HG03432 (cell line): ENCODE data around the gene TFF2.

Experiments used
- ATAC-seq: cut with Tn5 transposase; IDR thresholded peaks from one replicate; pipeline ENCODE4 v1.9.1; 2021; ENCODE audit warnings: mild to moderate bottlenecking, moderate library complexity; ENCODE audit not compliant: unreplicated experiment

TFF2 gene

GRCh38 chr21:42324896-42325295 is 25.9 kb downstream of the TFF2 start:
- no peak for ATAC-seq

- ATAC-seq: no peak
These were observed 28.9 kb downstream of the TFF2 start for GRCh38 chr21:42321845-42322244.

- no peak for ATAC-seq
These were observed 29.6 kb downstream of the TFF2 start for GRCh38 chr21:42321231-42321630.

GRCh38 chr21:42320791-42321190 is 30.0 kb downstream of the TFF2 start:
- ATAC-seq: no peak

- no peak for ATAC-seq
These were observed 30.8 kb downstream of the TFF2 start for GRCh38 chr21:42319851-42320572.

- no peak for ATAC-seq
These were observed 31.4 kb downstream of the TFF2 start for GRCh38 chr21:42319376-42319775.

GRCh38 chr21:42317826-42318746 is 32.7 kb downstream of the TFF2 start:
- no peak for ATAC-seq

- ATAC-seq: no peak
These were observed 33.5 kb downstream of the TFF2 start for GRCh38 chr21:42317341-42317741.

- no peak for ATAC-seq
These were observed 33.9 kb downstream of the TFF2 start for GRCh38 chr21:42316891-42317290.

- no peak for ATAC-seq
These were observed 35.4 kb downstream of the TFF2 start, which contains the start of gene TFF3 for GRCh38 chr21:42315296-42315891. TFF3 (minus strand) TSS chr21:42315409; CDS start chr21:42315374, 35 bp downstream.

- ATAC-seq: no peak
These were observed 36.0 kb downstream of the TFF2 start for GRCh38 chr21:42314616-42315295.

- ATAC-seq: no peak
These were observed 37.3 kb downstream of the TFF2 start for GRCh38 chr21:42313501-42313969.

- ATAC-seq: no peak
These were observed 38.1 kb downstream of the TFF2 start for GRCh38 chr21:42312626-42313104.

- no peak for ATAC-seq
These were observed 38.8 kb downstream of the TFF2 start for GRCh38 chr21:42311816-42312625.

- ATAC-seq: no peak
These were observed 39.6 kb downstream of the TFF2 start for GRCh38 chr21:42311160-42311559.

GRCh38 chr21:42310411-42311001 is 40.3 kb downstream of the TFF2 start:
- no peak for ATAC-seq

- ATAC-seq: no peak
These were observed 41.0 kb downstream of the TFF2 start for GRCh38 chr21:42309753-42310213.

- no peak for ATAC-seq
These were observed 41.7 kb downstream of the TFF2 start for GRCh38 chr21:42308914-42309752.
